ENCODE data around the gene IGF1. TPM values are rescaled to one million over a fixed set of nuclear protein-coding genes. Genes with fewer than 3 reads are reported as not detected.

Gene IGF1
- total RNA-seq, 1 donor from 2014 or later: not detected

DNA sequence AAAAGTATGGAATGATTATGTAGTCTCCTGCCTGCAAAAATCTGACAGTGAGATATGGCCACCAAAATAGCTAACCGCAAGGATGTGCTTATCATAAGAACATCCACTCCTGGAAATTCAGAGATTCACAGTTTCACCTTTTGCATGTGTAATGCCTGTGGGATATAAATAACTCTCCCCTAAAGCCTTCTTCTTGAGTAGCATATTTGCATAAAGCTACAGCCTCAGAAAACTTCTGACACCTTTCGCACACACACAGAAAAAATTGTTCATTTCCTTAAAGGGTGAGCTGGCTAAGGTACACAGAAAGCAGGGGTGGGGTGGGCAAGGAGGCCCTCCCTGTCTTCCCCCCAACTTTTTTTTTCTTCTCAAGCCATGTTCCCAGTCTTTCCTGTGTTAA lies 3.1 kb upstream of the IGF1 start:
- Mint-ChIP-seq H3K9me3 (ENCODE audit: unreplicated experiment) (peaks cover 1% of the 10 kb centered on the region), H3K27me3 (ENCODE audit: unreplicated experiment) (no peaks in the 10 kb centered on the region), H3K4me3 (ENCODE audit: unreplicated experiment) (no peak overlapping the region), H3K36me3 (ENCODE audit: unreplicated experiment) (no peaks in the 10 kb centered on the region), H3K27ac (ENCODE audit: unreplicated experiment) (no peak overlapping the region), H3K4me1 (ENCODE audit: low read depth, unreplicated experiment) (peaks cover 3% of the 10 kb centered on the region)
- DNase-seq: no peak
- TF ChIP-seq, protein P1, sequence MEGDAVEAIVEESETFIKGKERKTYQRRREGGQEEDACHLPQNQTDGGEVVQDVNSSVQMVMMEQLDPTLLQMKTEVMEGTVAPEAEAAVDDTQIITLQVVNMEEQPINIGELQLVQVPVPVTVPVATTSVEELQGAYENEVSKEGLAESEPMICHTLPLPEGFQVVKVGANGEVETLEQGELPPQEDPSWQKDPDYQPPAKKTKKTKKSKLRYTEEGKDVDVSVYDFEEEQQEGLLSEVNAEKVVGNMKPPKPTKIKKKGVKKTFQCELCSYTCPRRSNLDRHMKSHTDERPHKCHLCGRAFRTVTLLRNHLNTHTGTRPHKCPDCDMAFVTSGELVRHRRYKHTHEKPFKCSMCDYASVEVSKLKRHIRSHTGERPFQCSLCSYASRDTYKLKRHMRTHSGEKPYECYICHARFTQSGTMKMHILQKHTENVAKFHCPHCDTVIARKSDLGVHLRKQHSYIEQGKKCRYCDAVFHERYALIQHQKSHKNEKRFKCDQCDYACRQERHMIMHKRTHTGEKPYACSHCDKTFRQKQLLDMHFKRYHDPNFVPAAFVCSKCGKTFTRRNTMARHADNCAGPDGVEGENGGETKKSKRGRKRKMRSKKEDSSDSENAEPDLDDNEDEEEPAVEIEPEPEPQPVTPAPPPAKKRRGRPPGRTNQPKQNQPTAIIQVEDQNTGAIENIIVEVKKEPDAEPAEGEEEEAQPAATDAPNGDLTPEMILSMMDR (IDR thresholded peaks at IDR 0.05; ENCODE audit: partially characterized antibody, unreplicated experiment): no peak

DNA sequence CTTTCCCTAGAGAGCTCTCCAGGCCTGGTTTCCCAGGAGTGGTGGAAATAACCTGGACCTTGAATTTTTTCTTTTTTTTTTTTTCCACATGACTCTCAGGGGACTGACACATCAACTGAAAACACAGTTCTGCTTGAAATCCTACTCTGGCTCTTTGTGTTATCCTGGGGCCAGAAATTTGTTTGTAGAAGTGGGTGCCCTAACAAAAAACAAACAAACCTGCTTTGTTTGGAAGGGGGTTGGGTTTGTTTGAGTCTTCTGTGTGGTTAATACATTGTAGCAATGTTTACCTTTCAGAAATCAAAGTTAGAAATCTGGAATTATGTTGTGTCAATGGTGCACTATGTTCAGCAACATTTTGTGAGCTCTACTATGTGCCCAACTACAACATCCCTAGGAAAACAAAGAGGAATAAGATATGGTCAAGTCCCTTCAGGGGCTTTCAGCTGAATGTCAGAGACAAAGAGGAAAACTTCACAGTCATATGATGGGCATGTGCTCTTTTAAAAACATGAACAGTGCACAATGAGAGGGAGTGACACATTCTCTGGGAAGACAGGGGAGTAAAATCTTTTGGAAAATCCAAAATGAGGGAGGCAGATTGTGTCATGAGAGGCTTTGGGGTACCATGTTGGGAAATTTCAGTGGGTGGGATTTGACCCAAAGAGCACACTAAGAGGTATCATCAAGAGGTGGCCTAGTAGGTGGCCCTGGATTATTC lies 1.5 kb upstream of the IGF1 start:
- no peak for DNase-seq
- Mint-ChIP-seq H3K27ac (ENCODE audit: unreplicated experiment) (no peak overlapping the region), H3K4me3 (ENCODE audit: unreplicated experiment) (peak overlapping the region; percentile 8), H3K36me3 (ENCODE audit: unreplicated experiment) (no peaks in the 10 kb centered on the region), H3K27me3 (ENCODE audit: unreplicated experiment) (no peaks in the 10 kb centered on the region), H3K9me3 (ENCODE audit: unreplicated experiment) (peaks cover 1% of the 10 kb centered on the region), H3K4me1 (ENCODE audit: low read depth, unreplicated experiment) (peaks cover 6% of the 10 kb centered on the region)
- TF ChIP-seq, protein P1 (IDR thresholded peaks at IDR 0.05; ENCODE audit: partially characterized antibody, unreplicated experiment): no peak

DNA sequence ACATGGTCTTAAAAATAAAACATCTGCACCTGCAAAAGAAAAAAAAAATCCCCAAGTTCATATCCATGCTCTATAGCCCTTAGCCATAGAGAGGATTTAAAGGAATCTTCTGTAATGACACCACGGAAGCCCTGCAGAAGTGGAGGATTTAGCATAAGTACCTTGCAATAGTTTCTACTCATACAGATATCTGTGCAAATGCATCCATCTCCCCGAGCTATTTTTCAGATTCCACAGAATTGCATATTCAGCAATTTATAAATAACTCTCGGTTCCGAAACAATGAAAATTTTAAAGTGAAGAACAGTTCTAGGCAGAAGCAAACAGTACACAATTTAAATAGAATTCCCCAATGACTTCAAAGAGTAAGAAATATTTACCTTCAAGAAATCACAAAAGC lies 424 bp downstream of the IGF1 start:
- Mint-ChIP-seq H3K27ac (ENCODE audit: unreplicated experiment) (no peak overlapping the region), H3K27me3 (ENCODE audit: unreplicated experiment) (no peaks in the 10 kb centered on the region), H3K9me3 (ENCODE audit: unreplicated experiment) (peaks cover 1% of the 10 kb centered on the region), H3K36me3 (ENCODE audit: unreplicated experiment) (no peaks in the 10 kb centered on the region), H3K4me1 (ENCODE audit: low read depth, unreplicated experiment) (peaks cover 6% of the 10 kb centered on the region), H3K4me3 (ENCODE audit: unreplicated experiment) (no peak overlapping the region)
- TF ChIP-seq, protein P1 (IDR thresholded peaks at IDR 0.05; ENCODE audit: partially characterized antibody, unreplicated experiment): no peak
- no peak for DNase-seq

DNA sequence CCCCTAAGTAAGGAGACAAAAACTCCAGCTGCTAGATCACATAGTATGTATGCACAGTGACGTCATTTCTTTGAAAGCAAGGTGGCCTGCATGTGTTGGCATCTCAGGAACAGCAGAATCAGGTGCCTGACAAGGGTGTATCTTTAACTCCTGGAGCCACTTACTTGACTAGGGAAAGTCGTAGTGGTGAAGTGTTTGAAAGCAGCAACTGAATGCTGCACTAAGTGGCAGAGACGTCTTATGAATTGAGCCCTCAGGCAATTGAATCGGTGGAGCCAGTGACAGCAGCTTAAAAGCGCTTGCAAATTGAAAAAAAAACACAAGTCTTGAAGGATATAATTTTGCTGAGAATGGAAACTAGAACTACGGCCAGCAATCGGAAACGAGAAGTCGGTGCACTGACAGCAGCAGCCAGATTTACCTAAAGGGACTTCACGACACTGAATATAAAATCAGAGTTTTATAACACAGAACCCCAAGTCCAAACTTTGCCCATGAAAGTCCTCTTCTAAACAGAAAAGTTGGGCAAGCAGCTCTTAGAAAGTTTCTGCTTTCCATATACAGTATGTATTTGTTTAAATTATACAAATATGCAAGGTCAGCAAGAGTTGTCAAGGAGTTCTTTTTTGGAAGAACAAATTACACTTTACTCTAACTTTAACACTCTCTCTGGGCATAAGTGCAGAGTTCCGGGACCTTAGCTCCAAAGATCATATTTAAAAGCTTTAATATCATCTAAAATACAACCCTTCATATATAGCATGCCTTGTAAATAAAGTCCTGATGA lies 1.1 kb downstream of the IGF1 start:
- Mint-ChIP-seq H3K27me3 (ENCODE audit: unreplicated experiment) (no peaks in the 10 kb centered on the region), H3K27ac (ENCODE audit: unreplicated experiment) (no peak overlapping the region), H3K4me3 (ENCODE audit: unreplicated experiment) (no peak overlapping the region), H3K36me3 (ENCODE audit: unreplicated experiment) (no peaks in the 10 kb centered on the region), H3K9me3 (ENCODE audit: unreplicated experiment) (peaks cover 1% of the 10 kb centered on the region), H3K4me1 (ENCODE audit: low read depth, unreplicated experiment) (peaks cover 6% of the 10 kb centered on the region)
- TF ChIP-seq, protein P1 (IDR thresholded peaks at IDR 0.05; ENCODE audit: partially characterized antibody, unreplicated experiment): no peak
- no peak for DNase-seq
